Activated effector memory CD4-positive, alpha-beta T cell treated with anti-CD3 and anti-CD28 coated beads, Interleukin-2, amount 50 U/mL, for 16 hours (primary cell): ENCODE results near the gene VPS37B.
A peak's percentile ranks its signal among the peaks of the same experiment; 100 is the strongest.

ENCODE experiments used
- DNase-seq: peaks from one replicate; pipeline ENCODE4 v3.0.0-alpha.2; 2020

VPS37B gene

GRCh38 chr12:122836027-122836921, 59.6 kb downstream of the VPS37B start:
- DNase-seq, result peak; percentile 75

- DNase-seq, result no peak
These were observed 60.2 kb downstream of the VPS37B start for GRCh38 chr12:122835750-122836026.

- peak; percentile 84 for DNase-seq
These were observed 60.8 kb downstream of the VPS37B start, which contains the start of gene HIP1R for GRCh38 chr12:122834921-122835749. HIP1R (plus strand) TSS chr12:122835457; CDS start chr12:122835551, 94 bp downstream.

GRCh38 chr12:122834104-122834920, 61.6 kb downstream of the VPS37B start:
- DNase-seq, result peak; percentile 67

- DNase-seq, result peak; percentile 21
These were observed 65.3 kb downstream of the VPS37B start for GRCh38 chr12:122830517-122831214.

GRCh38 chr12:122827258-122827657, 68.7 kb downstream of the VPS37B start:
- DNase-seq, result no peak

GRCh38 chr12:122825773-122826724, 69.9 kb downstream of the VPS37B start:
- DNase-seq, result peak; percentile 55

GRCh38 chr12:122823429-122823828, 72.5 kb downstream of the VPS37B start:
- DNase-seq, result no peak

- peak; percentile 39 for DNase-seq
These were observed 75.1 kb downstream of the VPS37B start for GRCh38 chr12:122820838-122821271.

- peak; percentile 31 for DNase-seq
These were observed 75.8 kb downstream of the VPS37B start for GRCh38 chr12:122820138-122820537.

- DNase-seq, result peak; percentile 34
These were observed 76.6 kb downstream of the VPS37B start for GRCh38 chr12:122819209-122819785.
